SU-DHL-6 (cell line): ENCODE results near the gene MGAT2.

ENCODE experiments used
- H2AFZ ChIP-seq: fragments of 200-600 bp; sonication (generic); 2 replicates; pipeline ENCODE4 v1.6.1; 2014; ENCODE audit warnings: low read depth, mild to moderate bottlenecking, moderate library complexity, mixed read lengths, antibody characterized with exemption, low read length; ENCODE audit not compliant: severe bottlenecking
- H3F3A ChIP-seq: fragments of 200-600 bp; shearing (Covaris generic); 2 replicates; pipeline ENCODE4 v1.6.0; 2016; ENCODE audit warnings: antibody characterized with exemption, mild to moderate bottlenecking; ENCODE audit not compliant: insufficient read depth
- H3K27ac ChIP-seq: fragments of 200-600 bp; sonication (generic); 2 replicates; pipeline ENCODE4 v1.5.1; 2016; ENCODE audit warnings: low read depth, mild to moderate bottlenecking, low read length, moderate library complexity, mixed read lengths
- H3K27me3 ChIP-seq: fragments of 200-600 bp; sonication (generic), shearing (Covaris generic); 2 replicates; pipeline ENCODE4 v1.6.0; 2014; ENCODE audit warnings: mild to moderate bottlenecking, low read length
- H3K36me3 ChIP-seq: fragments of 200-600 bp; sonication (generic); 2 replicates; pipeline ENCODE4 v1.6.1; 2014; ENCODE audit warnings: mild to moderate bottlenecking, low read length, mixed read lengths
- H3K4me2 ChIP-seq: fragments of 300-600, 200-600 bp; shearing (Covaris generic), sonication (generic); 2 replicates; pipeline ENCODE4 v1.6.0; 2014; ENCODE audit warnings: low read length, low read depth, mild to moderate bottlenecking; ENCODE audit not compliant: poor library complexity, severe bottlenecking
- H3K4me3 ChIP-seq: fragments of 200-600 bp; sonication (generic); 2 replicates; pipeline ENCODE4 v1.5.1; 2014; ENCODE audit warnings: antibody characterized with exemption, low read length, mild to moderate bottlenecking, mixed read lengths; ENCODE audit not compliant: insufficient read depth, poor library complexity, severe bottlenecking
- H3K79me2 ChIP-seq: fragments of 200-600 bp; sonication (generic); 2 replicates; pipeline ENCODE4 v1.6.1; 2014; ENCODE audit warnings: mild to moderate bottlenecking, low read length, moderate library complexity; ENCODE audit not compliant: insufficient read depth
- H3K9ac ChIP-seq: fragments of 200-600 bp; sonication (generic); 2 replicates; pipeline ENCODE4 v1.7.0; 2014; ENCODE audit warnings: mild to moderate bottlenecking, low read length
- H3K9me2 ChIP-seq: fragments of 200-600 bp; sonication (generic); replicated peaks from 2 replicates; pipeline ENCODE4 v1.6.1; 2014; ENCODE audit warnings: low read length; ENCODE audit not compliant: insufficient read depth
- H3K9me3 ChIP-seq: fragments of 200-600 bp; sonication (generic); 2 replicates; pipeline ENCODE4 v1.6.1; 2014; ENCODE audit warnings: low read length, mixed read lengths; ENCODE audit not compliant: insufficient read depth
- H4K20me1 ChIP-seq: fragments of 200-600 bp; sonication (generic); 2 replicates; pipeline ENCODE4 v1.6.1; 2014; ENCODE audit warnings: low read depth, mild to moderate bottlenecking, antibody characterized with exemption, low read length, moderate library complexity, mixed read lengths
- CTCF ChIP-seq: fragments of 200-600 bp; sonication (generic); IDR thresholded peaks from one replicate; pipeline ENCODE4 v1.5.1; 2017; ENCODE audit warnings: antibody characterized with exemption, mild to moderate bottlenecking, low read length, moderate library complexity; ENCODE audit not compliant: insufficient read depth, poor library complexity, severe bottlenecking
- EZH2phosphoT487 ChIP-seq: fragments of 200-600 bp; sonication (generic), shearing (Covaris generic); conservative IDR thresholded peaks from 2 replicates; pipeline ENCODE4 v1.6.1; 2018; ENCODE audit warnings: mild to moderate bottlenecking, antibody characterized with exemption, low read length, moderate library complexity, mixed read lengths

Gene MGAT2

DNA sequence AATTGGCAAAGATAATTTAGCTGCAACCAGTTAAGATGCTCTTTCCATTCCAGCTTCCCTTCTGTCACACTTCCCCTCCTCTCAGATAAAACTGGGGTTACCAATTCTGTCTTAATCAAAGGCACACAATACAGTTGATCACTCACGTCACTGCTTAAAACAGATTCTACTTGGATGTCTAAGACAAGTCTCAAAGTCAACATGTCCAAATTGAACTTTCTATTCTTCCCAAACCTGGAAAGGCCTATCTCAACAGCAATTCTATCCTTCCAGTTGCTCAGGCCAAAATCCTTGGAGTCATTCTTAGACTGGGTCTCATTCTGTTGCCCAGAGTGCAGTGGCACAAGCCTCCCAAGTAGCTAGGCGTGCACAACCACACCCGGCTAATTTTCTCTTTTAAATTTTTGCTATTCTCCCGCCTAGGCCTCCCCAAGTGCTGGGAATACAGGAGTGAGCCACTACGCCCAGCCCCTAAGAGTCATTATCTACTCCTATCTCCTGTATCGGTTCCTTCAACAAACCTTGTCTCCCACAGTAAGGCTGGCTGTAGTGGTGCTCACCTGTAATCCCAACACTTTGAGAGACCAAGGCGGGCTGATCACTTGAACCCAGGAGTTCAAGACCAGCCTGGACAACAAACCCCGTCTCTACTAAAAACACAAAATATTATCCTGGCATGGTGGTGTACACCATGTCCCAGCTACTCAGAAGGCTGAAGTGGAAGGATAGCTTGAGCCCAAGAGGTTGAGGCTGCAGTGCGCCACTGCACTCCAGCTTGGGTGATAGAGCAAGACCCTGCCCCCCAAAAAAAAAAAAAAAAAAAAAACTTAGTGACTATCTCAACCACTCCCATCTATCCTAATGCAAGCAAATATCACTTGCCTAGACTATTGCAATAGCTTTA is 39.1 kb upstream of the MGAT2 start:
- Histone ChIP-seq H3K79me2 (peaks cover 65% of the 10 kb centered on the region), H3K27ac (no peak overlapping the region), H3K9me2 (no peaks in the 10 kb centered on the region), H4K20me1 (peaks cover 29% of the 10 kb centered on the region), H3K9ac (no peak overlapping the region), H3K4me2 (no peak overlapping the region), H3K36me3 (peaks cover 38% of the 10 kb centered on the region), H2AFZ (no peak overlapping the region), H3F3A (peaks cover 64% of the 10 kb centered on the region), H3K9me3 (no peaks in the 10 kb centered on the region), H3K27me3 (no peaks in the 10 kb centered on the region), H3K4me3 (no peak overlapping the region)
- TF ChIP-seq CTCF (no peak), EZH2phosphoT487 (no peak)

DNA sequence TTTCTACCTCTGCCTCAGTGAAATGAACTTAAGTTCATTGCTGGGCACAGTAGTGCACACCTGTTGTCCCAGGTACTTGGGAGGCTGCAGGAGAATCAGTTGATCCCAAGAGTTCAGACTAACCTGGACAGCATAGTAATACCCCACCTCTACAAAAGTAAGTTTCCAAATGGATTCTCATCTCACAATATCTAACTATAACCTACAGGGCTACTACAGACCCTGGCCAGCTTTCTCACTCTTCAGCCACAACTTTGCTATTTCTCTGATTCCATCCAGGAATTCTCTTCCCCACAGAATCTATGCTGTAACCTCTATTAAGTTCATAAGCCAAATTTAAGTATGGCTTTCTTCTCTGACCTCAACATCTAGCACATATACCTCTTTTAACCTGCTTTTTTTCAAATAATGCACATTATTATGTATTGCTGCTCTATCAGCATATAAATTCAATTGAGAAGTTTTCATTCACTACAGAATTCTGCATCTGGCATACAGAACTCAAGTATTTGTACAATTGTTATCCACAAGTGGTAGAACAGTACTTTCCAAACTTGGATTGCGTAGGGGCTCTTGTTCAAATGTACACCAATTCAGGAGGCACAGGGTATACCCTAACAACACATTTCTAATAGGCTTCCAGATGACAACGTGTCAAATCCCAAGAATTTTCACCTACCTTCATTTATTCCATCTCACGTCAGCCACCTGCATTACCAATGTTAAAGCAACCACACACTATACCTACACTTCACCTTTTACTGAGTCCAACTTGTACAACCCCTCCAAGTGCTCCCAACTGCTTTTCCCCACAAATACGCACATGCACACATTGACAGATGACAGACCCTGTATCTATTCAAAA is 38.3 kb upstream of the MGAT2 start:
- Histone ChIP-seq H3K27ac (no peak overlapping the region), H4K20me1 (peaks cover 29% of the 10 kb centered on the region), H3K36me3 (peaks cover 38% of the 10 kb centered on the region), H3K79me2 (peaks cover 65% of the 10 kb centered on the region), H3K9me2 (no peaks in the 10 kb centered on the region), H3F3A (peaks cover 69% of the 10 kb centered on the region), H3K27me3 (no peaks in the 10 kb centered on the region), H3K9ac (no peak overlapping the region), H3K4me2 (peak overlapping the region; percentile 76), H2AFZ (no peak overlapping the region), H3K4me3 (no peak overlapping the region), H3K9me3 (no peaks in the 10 kb centered on the region)
- no peak for TF ChIP-seq CTCF
- TF ChIP-seq EZH2phosphoT487 = no peak

DNA sequence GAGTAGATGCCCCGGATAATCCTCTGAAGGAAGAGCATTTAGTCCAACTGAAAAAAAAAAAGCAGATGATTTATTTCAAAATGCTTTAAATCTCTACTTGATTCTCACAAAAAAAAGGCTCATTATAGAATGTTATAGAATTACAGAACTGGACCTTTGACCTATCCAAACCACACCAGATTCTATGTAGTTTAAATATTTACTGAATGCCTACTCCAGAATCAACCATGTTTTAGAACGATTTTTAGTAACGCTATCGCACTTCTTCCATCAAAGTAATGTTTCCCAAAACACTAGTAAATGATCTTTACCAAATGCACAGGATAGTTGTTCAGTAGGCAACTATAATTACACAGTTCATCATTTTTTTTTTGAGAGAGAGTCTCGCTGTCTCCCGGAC is 37.0 kb upstream of the MGAT2 start:
- no peak overlapping the region; the same call in 1 of the 2 replicates for H3K27ac ChIP-seq
- no peak for TF ChIP-seq CTCF
- TF ChIP-seq EZH2phosphoT487 = no peak
- H3K4me2 ChIP-seq = peak overlapping the region; percentile 76
- H3K79me2 ChIP-seq = peaks cover 65% of the 10 kb centered on the region
- peaks cover 29% of the 10 kb centered on the region for H4K20me1 ChIP-seq
- peaks cover 77% of the 10 kb centered on the region for H3F3A ChIP-seq
- H3K27me3 ChIP-seq = no peaks in the 10 kb centered on the region
- peak overlapping the region; percentile 98 for H3K4me3 ChIP-seq
- H3K9me2 ChIP-seq = no peaks in the 10 kb centered on the region
- peaks cover 32% of the 10 kb centered on the region for H3K36me3 ChIP-seq
- no peak overlapping the region for H2AFZ ChIP-seq
- no peaks in the 10 kb centered on the region for H3K9me3 ChIP-seq
- H3K9ac ChIP-seq = peak overlapping the region; percentile 94
